HG03354 (cell line): ENCODE results near the gene SGCE.

Experiments used
- ATAC-seq: cut with Tn5 transposase; IDR thresholded peaks from one replicate; pipeline ENCODE4 v1.9.1; 2021; ENCODE audit warnings: mild to moderate bottlenecking; ENCODE audit not compliant: unreplicated experiment, poor library complexity, severe bottlenecking

Gene SGCE

DNA sequence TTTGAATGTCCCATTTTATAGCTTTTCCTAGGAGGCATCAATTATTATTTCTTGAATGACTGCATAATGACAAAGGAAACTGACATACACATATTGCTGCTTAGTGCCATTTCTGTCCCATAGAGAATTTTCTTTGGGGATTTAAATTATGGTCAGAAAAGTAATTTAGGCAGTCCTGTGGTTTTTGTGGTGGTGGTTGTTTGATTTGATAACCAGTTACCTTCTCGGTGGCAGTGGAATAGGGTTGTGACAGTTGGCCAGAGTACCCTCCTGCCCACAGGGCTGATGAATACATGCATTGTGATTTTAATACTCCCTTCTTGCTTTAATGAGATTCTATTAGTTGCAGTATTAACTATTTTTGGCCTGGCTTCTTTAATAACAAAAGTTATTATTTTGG, 6.6 kb upstream of the SGCE start:
- no peak for ATAC-seq

DNA sequence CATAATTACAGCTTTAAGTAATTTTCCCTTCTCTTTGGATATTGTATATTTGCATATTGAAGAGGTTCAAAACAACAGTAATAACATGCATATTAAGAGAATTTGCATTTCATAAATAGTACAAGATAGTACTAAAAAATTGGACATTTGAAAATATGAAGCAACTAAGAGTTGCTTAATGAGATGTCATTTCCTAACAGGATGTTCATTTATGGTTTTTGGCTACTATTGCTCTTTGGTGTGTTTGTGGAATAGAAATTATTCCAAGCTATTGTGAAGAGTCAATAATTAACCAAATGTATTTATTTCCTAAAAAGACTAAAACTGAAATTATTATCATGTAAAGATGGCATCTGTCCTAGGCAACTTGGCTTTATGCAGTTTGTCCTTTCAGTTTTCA, 4.1 kb upstream of the SGCE start:
- ATAC-seq, result no peak

DNA sequence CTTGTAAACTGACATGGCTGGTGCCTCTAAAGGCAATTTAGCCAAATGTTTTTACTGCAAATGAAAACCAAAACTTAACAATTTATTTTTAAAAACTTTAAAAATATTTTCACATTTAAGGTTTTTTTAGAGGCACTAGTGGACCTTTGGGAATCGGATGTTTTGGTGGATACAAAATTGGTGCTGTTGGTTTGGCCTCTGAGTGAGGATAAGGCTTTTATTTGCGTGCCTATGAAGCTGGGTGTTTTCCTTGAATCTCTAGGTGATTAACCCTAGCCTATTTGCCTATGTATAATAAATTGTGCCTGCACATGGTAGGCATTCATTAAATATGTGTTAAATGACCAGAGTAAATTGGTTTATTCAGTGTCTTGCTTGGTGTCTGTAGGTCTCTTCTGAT, 2.9 kb upstream of the SGCE start:
- ATAC-seq, result no peak

DNA sequence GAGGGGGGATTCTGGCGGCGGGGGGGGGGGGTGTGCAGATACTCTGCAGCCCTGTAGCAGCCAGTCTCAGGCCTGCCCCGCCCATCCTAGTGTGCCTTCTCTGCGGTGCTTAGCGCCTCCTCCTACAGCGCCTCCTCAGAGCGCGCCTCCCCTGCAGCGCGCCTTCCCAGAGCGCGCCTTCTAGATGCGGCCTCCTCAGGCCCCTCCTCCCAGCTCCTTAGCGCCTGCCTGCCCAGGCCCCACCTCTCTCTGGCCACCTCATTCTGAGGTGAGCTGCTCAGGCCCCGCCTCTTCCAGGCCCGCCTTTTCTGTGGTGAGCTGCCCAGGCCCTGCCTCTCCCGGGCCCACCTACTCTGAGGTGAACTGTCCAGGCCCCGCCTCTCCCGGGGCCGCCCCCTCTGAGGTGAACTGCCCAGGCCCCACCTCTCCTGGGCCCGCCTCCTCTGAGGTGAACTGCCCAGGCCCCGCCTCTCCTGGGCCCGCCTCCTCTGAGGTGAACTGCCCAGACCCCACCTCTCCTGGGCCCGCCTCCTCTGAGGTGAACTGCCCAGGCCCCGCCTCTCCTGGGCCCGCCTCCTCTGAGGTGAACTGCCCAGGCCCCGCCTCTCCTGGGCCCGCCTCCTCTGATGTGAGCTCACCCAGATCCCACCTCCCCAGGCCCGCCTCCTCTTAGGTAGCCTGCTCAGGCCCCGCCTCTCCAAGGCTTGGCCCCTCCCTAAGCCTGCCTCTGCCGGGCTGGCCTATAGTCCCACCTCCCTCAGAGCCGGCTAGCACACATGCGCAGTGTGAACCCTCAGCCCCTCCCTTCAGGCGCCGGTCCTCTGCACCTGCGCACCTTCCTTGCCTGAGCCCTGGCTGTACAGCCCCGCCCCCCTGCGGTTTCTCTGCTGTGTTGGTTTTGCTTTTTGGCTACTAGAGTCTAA, 2.1 kb upstream of the SGCE start:
- peak; percentile 80 for ATAC-seq

DNA sequence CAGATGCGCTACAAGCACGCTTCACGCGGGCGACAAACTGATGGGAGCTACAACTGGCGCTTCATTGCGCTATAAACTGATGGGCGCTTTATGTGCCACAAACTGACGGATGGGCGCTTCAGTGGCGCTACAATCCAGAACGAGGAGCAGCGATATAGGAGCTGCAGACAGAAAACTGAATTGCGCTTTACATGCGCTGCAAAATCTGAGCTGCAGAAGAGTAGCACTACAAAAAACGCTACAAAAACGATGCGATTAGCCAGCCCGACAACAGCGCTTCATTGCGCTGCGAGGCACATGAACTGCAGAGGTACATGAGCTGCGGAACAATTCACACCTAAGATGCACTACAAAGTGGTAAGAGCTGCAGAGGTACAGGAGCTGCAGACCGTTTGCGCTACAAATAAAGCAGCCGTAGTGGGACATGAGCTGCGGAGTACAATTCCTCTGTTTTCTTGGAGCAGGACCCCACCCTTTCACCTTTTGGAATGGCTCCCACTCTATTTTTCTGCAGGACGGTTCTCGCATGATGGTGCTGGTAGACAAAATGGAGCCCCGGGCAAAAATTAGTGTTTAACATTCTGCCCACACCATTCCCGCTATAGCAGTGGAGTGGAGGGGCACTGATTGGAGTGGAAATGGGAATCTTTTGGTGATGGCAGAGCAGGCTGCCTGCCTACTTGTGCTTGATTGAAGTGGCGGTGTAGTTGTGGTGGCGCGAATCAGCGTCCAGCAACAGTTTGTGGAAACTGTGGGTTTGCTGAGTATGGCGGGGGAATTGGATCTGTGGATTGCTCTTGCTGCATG, 1.2 kb upstream of the SGCE start:
- no peak for ATAC-seq

DNA sequence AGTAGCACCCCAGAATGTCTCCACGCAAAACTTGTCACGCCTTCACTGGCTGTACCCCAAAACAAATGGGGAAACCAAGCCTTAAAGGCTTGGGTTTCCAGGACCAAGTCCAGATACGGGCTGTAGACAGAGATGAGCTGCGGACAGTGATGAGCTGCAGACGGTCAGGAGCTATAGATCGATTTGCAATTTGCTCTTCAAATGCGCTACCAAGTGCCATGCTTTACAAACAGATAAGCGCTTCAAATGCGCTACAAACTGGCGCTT, 658 bp upstream of the SGCE start:
- ATAC-seq, result no peak

DNA sequence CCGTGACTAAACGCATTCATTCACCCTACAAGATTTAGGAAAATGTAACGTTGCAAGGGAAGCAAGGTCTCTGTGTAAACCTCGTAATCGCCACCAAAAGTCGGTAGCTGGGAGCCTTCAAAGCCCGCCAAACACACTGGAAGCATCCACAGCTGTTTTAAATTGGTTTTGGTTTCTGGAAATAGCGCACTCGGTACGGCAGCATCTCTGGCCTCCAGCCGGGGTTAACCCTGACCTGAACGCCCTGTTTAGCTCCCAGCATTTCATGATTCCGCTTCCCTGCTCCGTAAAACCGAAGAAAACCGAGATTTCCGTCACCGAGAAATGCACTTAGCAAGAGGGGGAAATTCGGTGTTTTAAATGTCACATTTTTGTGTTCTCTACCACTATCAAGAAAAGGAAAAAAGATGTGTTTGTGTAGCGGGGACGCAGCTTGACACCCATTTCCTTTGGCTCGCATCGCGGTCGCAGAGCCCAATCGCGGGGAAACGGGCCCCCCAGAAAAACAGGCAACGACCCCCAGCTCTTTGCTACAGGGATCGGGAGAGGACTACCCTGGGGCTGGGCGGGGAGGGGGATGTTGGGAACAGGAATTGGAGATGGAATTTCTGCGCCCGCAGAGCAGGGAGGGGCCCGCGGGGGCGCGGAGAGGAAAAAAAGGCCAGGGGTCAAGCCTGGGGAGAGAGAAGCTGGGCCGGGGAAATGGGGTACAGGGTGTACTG, 646 bp downstream of the SGCE start:
- no peak for ATAC-seq

DNA sequence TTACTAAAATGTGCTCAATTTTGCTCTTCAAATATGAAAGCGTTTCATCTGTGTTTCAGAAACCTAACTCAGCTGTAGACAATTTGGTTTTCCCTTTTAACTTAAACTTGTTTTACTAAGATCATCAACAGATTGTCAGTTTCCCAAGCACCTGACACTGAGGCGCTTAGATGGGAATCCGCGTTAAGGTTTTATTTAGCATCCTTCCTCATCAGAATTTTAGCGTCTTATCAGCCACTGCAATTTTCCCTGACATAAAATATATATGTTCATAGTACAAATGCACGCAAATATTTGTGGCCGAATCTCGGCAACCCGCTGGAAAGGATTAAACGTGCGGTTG, 1.2 kb downstream of the SGCE start:
- ATAC-seq, result no peak

DNA sequence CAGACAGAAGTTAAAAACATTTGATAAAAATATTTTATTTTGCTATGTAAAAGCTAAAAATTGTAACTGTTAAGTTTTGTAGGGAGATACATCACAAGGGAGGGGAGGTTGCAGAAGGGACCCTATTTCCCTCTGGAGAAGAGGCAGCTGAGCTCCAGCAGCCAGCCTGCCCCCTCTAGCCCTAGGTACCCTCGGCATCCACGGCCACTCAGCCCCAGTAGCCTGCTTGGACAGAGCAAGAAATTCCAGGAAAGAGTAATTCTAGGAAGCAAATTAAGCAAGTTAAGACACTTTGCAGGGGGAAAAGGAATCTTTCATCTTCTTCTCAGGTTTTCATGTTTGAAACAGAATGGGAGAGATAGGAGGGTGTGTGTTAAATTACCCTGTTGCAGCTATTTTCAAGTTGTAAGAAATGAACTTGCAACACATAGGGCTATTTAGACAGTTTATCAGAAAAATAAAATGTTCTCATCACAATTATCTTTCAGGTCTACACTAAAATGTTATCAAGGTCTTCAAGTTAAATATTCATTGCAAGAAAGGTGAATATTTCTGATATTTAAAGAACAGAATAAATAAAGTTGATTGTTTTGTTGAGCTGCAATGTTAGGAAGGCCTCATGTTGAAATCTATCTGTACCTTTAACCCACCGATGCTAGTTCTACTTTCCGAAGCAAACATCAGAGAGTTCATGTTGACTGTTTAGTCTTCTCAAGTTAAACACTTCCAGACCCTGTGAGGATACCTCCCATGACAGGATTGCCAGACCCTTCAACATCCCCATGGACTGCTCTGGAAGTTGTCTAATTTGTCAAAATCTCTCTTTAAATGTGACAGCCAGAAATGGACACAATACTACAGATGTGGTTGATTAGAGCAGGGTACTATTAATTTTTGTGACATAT, 5.5 kb downstream of the SGCE start:
- no peak for ATAC-seq

DNA sequence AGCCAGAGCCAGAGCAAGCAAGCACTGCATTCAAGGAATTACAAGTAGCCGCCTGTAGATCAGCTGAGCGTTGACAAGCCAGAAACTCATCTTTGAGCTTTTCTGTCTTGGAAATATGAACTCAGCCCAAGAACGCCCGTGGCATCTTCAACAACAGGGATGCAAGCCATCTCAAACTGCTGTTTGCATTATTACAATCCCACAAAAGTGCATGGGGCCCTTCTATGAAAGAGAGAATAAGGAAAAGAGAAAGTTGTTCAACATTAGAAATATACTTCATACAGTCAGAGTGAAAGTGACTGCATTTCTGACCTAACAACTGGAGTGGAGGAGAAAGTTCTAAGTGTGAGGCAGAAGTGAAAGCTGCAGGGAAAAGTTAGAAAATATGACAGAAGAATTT, 6.5 kb downstream of the SGCE start:
- no peak for ATAC-seq

DNA sequence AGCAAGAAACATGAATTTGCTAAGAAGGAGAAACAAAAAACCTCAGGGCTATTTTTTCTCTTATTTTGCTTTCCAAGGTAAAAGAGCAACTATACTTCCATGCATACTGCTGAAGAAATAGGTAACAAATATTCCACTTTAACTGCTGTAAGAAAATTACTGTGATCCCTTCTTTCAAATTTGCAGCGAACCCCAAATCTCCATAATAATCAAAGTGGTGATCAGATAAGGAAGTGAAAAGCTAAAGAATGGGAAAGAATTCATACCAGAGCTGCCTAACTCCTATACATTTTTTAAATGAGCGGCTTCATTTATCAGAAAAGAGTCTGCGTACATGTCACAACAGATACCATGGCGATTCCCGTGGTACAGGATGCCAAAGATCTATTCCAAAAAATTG, 7.2 kb downstream of the SGCE start:
- ATAC-seq, result no peak

DNA sequence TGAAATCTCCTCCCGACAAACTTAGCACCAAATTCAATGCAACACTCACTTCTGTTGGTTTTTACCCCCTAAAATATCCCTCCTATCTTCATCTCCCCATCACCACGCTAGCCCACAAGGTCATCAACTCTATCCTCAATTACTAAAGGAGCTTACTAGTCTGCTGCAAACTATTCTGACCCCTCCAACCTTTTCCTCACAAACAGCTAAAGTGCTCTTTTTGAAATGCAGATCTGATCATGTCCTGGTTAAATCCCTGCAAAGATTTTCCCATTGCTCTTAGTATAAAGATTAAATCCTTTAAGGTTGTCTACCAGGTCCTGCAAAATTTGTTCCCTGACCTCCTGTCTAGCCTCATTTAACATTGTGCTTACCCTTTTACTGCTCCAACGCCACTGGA, 8.6 kb downstream of the SGCE start:
- ATAC-seq, result no peak

DNA sequence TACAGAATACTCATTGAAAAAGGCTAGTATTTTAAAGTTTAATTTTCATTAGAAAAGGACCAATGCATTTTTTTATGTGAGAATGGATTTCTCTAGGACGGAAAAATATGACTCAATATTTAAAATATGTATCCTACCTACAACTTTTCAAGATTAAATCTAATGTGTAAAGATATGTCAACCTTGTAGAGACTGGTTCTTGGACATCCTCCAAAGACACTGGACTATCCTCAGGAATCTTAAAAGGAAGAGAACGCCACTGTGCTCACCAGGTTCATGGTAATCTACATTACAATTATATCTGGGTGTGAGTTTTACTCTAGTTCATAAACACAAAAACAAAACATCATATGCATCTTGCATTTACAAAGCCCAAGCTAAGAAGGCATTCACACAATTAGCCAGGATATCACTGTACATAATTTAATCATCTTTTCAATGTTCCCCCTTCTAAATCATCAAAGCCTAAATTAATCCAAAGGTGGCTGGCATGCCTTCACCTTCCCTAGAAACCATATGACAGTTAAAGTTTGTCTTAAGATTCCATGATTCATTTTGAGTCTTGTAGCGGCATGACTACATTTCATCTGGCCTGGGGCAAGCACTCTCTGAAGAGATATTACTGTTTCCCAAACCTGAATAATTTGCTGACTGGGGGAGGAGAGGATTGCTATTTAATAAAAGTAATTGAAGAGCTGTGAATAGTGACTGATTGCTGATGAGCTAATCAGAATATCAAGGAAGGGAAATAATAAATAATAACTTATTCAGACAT, 12.0 kb downstream of the SGCE start:
- no peak for ATAC-seq

DNA sequence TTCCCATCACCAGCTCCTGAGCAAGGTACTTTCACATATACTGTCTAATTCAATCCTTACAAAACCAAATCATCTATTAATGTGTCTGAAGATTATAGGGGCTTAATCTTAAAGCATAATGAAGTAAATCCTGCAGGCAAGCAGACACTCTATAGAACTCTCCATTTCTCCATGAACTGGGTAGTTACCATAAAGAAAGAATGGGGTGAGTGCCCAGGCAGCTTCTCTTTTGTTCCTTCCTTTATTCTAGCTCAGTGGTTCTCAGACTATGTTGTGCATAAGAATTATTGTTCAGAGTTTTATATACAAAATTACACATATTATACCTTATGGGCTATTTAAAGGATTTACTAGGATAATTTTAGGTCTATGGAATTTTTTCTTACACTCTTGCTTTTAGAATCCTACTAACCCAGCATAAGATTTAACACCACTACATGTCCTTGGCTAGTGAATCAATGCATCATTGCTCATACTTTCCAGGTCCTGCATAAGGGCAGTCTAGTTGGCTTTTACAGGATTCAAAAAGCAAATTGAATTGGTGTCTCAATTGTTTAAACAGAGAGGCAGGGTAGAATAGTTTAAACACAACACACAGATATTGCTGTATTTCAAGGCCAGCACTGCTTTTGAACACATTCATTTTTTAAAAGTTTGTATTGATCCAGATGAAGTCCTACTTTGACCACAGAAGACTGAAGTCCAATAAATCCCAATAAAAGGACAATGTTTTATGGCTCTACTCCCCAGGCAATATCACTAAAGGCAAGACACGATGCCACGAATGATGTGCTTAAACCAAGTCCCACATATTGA, 12.9 kb downstream of the SGCE start:
- ATAC-seq, result no peak

DNA sequence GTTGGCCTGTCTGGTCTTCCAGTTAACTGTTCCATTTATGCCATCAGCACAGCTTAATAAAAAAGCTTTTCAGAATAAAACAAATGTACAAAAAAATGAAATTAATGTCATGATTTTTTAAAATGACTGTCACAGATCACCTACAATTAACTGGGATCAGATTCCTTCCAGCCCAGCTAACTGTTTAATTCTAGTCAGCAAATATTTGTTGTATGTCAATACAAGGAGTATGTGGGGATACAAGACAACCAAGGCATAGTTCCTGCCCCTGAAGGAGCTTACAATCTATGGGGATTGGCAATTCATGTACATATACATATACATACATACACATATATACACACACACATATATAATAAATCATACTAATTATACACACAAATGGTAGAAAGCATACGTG, 16.5 kb downstream of the SGCE start:
- ATAC-seq, result no peak

DNA sequence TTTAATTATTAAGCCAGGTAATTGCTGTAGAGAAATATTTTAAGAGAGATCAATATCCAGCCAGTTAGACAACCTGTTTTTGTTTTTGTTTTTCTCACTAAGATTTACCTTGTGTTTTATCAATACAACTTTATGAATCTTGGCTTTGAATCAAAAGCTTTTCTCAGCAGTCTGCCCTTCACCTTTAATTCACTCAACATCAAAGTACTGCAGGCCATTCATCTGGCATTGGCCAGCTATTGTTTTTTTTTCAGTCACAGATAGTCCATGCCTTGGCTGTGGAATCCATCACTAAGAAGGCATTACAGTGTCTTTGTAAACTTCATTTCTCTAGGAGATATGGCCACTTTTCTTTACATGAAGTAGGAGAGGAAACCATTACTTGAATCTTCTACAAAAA, 20.2 kb downstream of the SGCE start:
- no peak for ATAC-seq

DNA sequence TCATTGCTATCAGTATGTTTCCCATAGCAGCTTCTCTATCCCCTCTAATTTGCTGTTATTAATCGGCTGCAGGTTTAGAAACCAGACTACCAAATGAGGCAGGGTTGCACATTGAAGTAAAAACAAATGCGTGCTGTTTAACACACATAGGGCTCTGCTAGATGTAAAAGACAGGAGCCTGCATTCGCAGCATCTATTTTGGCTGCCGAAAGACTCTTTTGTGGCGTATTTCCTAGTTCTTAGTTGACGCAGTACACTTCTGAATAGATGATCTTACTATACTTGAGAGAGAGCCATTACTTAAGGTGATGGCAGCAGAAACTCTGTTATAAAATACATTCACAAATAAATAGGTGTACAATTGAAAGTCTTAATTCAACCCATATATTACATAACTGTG, 21.4 kb downstream of the SGCE start:
- no peak for ATAC-seq

DNA sequence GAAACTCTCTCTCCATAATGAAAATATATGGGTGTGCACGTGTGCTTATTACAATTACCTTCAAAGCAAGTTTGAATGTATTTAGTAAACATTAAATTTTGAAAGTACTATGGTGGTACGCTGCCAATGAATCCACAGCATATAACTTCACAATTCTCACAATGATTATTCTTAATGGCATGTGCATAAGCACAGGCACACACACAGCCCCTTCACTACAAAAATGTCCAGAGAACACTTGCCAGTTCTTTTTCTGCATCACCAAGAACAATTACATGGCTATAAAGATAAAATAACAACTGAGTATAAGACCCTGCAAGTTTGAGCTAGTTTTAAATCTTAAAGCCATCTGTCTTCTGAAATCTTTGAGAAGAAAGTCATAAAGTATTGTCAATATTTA, 22.2 kb downstream of the SGCE start:
- no peak for ATAC-seq

DNA sequence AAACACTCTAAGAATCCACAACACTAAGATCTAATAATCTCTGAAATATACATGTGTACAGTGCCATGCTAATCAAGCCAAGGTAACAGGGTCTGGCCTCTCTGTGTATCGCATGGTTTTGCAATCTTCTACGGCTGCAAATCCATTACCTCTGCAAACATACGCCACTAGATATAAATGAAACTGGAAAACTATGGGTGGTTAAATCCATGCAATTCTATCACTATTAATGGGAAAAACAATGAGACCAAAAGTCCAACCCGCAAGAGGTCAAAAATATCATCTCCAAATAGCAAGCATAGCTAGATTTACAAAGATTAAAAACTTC, 23.0 kb downstream of the SGCE start:
- no peak for ATAC-seq
